Measurements from ENCODE around the gene DCTD. TPM values are rescaled to one million over a fixed set of nuclear protein-coding genes. Genes with fewer than 3 reads are reported as not detected.

The DCTD gene
- total and polyA plus RNA-seq, 2 of the 13 experiments (the other 11 are each of a cell fraction or from before 2014, with no cell fraction given) = 85.1 to 95.3 TPM

DNA sequence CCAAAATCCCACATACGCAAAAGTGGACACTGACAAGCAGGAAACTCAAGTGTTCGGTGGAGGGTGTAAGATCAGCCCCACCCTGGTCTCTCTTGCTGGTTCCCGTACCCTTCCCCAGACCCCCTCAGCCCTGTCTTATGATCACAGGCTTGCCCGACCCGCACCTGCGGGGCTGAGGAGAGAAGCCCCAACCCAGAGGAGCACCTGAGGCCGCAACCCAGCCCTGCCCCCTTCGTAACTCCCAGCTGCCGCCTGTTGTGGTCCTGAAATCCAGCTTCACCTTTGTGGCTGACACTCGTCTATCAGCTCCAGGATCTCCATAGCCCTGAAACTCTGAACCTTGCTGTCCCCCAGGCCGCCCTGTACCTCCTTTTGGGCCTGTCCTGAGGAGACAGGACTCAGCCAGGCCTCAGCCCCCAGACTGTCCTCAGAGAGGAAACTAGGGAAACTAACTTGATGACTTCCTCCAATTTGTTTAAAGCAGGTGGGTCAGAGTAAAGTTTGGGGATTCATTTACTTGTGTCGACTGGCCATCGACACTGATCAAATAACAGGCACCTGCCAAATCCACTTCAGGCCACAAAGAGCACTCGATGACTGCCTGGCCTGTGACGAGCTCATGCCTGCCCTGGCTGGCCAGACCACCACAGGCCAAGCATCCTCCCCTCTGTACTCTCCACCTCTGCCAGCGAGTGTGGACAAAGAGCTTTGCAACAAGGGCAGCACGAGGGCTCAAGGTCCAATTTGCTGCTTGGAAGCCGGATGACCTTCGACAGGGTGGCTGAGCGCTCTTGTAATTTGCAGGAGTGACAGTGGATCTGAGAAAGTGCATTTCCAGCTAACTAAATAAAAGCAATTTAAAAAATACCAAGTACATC, 19.3 kb downstream of the DCTD start (continued):
- TF ChIP-seq HNF1A (IDR thresholded peaks at IDR 0.05; ENCODE audit: low read depth) (peak; percentile 60; the same call in 1 of the 2 replicates), HNF1A (CRISPR knock-in tag; IDR thresholded peaks at IDR 0.05; ENCODE audit: borderline replicate concordance) (peak; percentile 92), ZSCAN9 (CRISPR knock-in tag; IDR thresholded peaks at IDR 0.05; ENCODE audit: borderline replicate concordance) (peak; percentile 94), ZNF296 (CRISPR knock-in tag; conservative IDR thresholded peaks at IDR 0.05) (no peak; the same call in 1 of the 2 replicates), EED (CRISPR knock-in tag; IDR thresholded peaks at IDR 0.05) (peak; percentile 80; the same call in 1 of the 2 replicates), ZNF792 (CRISPR knock-in tag; IDR thresholded peaks at IDR 0.05) (peak; percentile 96), TIGD3 (CRISPR knock-in tag; IDR thresholded peaks at IDR 0.05; ENCODE audit: borderline replicate concordance) (no peak), SAFB2 (CRISPR knock-in tag; IDR thresholded peaks at IDR 0.05; ENCODE audit: borderline replicate concordance, low read depth) (peak; percentile 70; the same call in 1 of the 2 replicates), TFDP2 (CRISPR knock-in tag; IDR thresholded peaks at IDR 0.05) (peak; percentile 80), ZNF350 (CRISPR knock-in tag; IDR thresholded peaks at IDR 0.05; ENCODE audit: borderline replicate concordance, low read depth) (peak; percentile 95), FOXC1 (CRISPR knock-in tag; IDR thresholded peaks at IDR 0.05; ENCODE audit: borderline replicate concordance) (peak; percentile 63; the same call in 1 of the 2 replicates), ZNF205 (CRISPR knock-in tag; IDR thresholded peaks at IDR 0.05) (peak; percentile 96), ELF3 (CRISPR knock-in tag; IDR thresholded peaks at IDR 0.05) (peak; percentile 89), ZNF451 (CRISPR knock-in tag; IDR thresholded peaks at IDR 0.05) (peak; percentile 84; the same call in 1 of the 2 replicates), PITX1 (CRISPR knock-in tag; IDR thresholded peaks at IDR 0.05) (peak; percentile 95), RXRB (CRISPR knock-in tag; IDR thresholded peaks at IDR 0.05; ENCODE audit: borderline replicate concordance) (peak; percentile 90), ZNF703 (CRISPR knock-in tag; IDR thresholded peaks at IDR 0.05; ENCODE audit: borderline replicate concordance) (no peak), MTF1 (CRISPR knock-in tag; IDR thresholded peaks at IDR 0.05) (no peak), ZFY (CRISPR knock-in tag; IDR thresholded peaks at IDR 0.05) (peak; percentile 94), ASH2L (IDR thresholded peaks at IDR 0.05; ENCODE audit: insufficient read length, low read depth, low read length) (peak; percentile 93), TAF15 (IDR thresholded peaks at IDR 0.05; ENCODE audit: low read depth, low read length, poor library complexity, severe bottlenecking) (no peak), ZNF562 (CRISPR knock-in tag; IDR thresholded peaks at IDR 0.05; ENCODE audit: borderline replicate concordance) (no peak), ADNP (CRISPR knock-in tag; IDR thresholded peaks at IDR 0.05) (no peak), ZNF746 (CRISPR knock-in tag; IDR thresholded peaks at IDR 0.05) (peak; percentile 89)

Data from HepG2 (cell line).